Stimulated activated naive CD8-positive, alpha-beta T cell treated with anti-CD3 and anti-CD28 coated beads, Interleukin-15, Interleukin-2, amounts not matched to agents 100 ng/mL and 50 ng/mL, for 24 hours (primary cell): ENCODE measurements around the gene TNFSF4.
"Not testable (repeated sequence)": the region's sequence is repeated elsewhere in the genome, so short reads cannot be mapped to it uniquely, and the experiment has no call there.

Experiments
- H3K27ac Mint-ChIP-seq: one replicate; pipeline ENCODE4 v1.8.0; 2021; ENCODE audit warnings: mild to moderate bottlenecking, mixed read lengths
- H3K27me3 Mint-ChIP-seq: one replicate; pipeline ENCODE4 v1.8.0; 2021; ENCODE audit warnings: mixed read lengths
- H3K36me3 Mint-ChIP-seq: one replicate; pipeline ENCODE4 v1.8.0; 2021; ENCODE audit warnings: low read depth, mixed read lengths
- H3K4me1 Mint-ChIP-seq: one replicate; pipeline ENCODE4 v1.8.0; 2021; ENCODE audit warnings: low read depth, mixed read lengths
- H3K4me3 Mint-ChIP-seq: one replicate; pipeline ENCODE4 v1.8.0; 2021; ENCODE audit warnings: mild to moderate bottlenecking, mixed read lengths
- H3K9me3 Mint-ChIP-seq: one replicate; pipeline ENCODE4 v1.8.0; 2021; ENCODE audit warnings: mixed read lengths

The TNFSF4 gene, protein sequence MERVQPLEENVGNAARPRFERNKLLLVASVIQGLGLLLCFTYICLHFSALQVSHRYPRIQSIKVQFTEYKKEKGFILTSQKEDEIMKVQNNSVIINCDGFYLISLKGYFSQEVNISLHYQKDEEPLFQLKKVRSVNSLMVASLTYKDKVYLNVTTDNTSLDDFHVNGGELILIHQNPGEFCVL

DNA sequence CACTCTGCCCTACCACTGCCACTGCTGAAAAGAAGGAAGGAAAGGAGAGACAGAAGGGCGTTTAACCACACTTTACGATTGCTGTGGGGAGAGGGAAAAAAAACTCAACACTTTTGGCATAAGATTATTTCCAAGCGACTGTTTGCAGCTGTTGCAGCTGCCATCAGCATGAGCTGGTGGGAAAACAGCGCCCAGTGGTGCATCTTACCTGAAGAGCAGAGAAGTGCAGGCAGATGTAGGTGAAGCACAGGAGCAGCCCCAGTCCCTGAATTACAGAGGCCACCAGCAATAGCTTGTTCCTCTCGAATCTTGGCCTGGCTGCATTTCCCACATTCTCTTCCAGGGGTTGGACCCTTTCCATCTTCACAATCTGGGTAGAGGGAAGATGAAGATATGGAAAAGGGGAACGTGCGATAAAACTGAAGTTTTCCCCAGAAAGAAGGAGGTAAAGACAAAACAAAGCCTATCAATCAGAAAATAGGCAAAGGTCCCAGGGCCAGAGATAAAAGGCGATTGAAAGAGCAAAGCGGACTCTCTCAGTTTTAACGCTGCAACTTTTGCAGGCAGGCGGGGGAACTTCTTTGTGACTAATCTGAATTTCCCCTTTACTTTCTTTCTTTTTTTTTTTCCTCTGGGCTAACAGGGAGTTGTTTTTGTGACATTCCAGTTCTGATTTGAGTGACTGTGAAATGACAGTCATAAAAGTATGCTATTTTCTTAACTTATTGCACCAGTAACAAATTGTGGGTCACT is at the start of gene TNFSF4:
TSS of gene TNFSF4 (minus strand) at position 516 of the 753 bp plus-strand sequence. CDS start at position 361, 155 bp downstream.
- no peaks in the 10 kb centered on the region for H3K9me3 Mint-ChIP-seq
- peak within 1 kb of the TSS; percentile 78 for H3K4me3 Mint-ChIP-seq
- no peaks in the 10 kb centered on the region for H3K36me3 Mint-ChIP-seq
- peaks cover 69% of the 10 kb centered on the region for H3K4me1 Mint-ChIP-seq
- H3K27me3 Mint-ChIP-seq: peaks cover 6% of the 10 kb centered on the region
- peak within 1 kb of the TSS; percentile 80 for H3K27ac Mint-ChIP-seq

DNA sequence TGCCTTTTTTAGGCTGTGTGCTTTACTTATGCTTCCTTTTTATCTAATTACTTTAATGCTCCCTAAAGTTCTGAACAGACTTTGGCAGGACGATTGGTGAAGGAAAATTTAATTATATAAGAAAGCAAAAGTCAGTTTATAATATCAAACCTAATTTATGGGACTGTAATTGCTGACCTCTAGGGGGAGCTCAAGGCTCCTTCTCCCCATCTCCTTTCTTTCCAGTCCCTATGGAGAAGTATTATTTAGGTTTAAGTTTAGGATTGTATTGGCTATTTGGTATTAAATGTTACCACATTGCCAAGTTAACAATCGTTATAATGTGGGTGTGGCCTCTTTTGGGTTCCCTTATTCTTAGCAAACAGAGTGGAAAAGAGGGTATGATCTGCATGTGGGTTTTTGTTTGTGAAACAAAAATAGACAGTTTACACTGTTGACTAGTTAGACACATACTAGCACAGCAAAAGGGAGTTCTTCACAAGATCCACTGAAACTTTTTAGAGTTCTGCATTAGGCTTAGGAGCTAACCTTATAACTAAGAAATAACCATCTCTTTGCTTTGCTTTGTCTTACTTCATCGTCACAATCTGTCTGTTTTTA is 48.2 kb upstream of the TNFSF4 start:
- no peak overlapping the region for H3K27ac Mint-ChIP-seq
- peaks cover 3% of the 10 kb centered on the region for H3K4me1 Mint-ChIP-seq
- H3K9me3 Mint-ChIP-seq: peaks cover 13% of the 10 kb centered on the region
- H3K36me3 Mint-ChIP-seq: peaks cover 1% of the 10 kb centered on the region
- H3K4me3 Mint-ChIP-seq: no peak overlapping the region
- no peaks in the 10 kb centered on the region for H3K27me3 Mint-ChIP-seq

DNA sequence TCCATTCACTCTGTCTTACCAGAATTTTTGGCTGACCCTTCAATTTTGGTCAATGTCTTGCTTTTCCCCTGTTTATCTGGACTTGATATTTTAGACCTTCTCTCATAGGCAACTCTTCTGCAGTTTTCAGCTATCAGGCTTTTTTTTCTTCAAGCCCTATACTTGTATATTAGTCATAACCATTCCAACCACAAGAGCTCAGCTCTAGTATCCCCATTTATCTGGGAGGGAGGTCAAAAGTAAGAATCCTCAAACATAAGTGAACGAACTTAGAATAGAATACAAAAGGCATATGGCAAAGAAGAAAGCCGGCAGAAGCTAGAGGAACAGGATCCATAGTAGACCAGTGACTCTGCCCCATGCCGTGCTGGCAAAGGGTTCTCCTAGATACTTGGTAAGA is 45.9 kb upstream of the TNFSF4 start:
- Mint-ChIP-seq H3K4me3 (no peak overlapping the region), H3K36me3 (no peaks in the 10 kb centered on the region), H3K27ac (no peak overlapping the region), H3K4me1 (peaks cover 13% of the 10 kb centered on the region), H3K27me3 (no peaks in the 10 kb centered on the region), H3K9me3 (peaks cover 3% of the 10 kb centered on the region)

DNA sequence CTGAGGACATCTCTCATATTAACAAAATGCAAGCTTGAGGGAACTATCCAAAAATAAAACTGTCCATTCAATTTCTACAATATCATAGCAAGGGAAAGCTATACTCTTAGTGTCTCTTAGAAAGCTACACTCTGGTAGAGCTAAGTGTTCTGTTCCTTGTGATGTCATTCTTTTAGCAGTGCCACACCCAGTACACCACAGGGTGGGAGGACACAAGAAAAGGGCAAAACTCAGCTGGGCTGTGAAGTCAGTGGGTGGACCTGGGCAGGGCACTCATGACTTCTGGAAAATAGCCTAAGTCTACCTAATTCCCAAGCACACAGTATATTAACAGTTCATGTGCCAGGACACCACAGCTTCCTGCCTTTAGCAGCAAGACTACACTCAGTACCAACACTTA is 42.2 kb upstream of the TNFSF4 start:
- H3K9me3 Mint-ChIP-seq: no peaks in the 10 kb centered on the region
- no peak overlapping the region for H3K4me3 Mint-ChIP-seq
- peaks cover 3% of the 10 kb centered on the region for H3K36me3 Mint-ChIP-seq
- H3K27ac Mint-ChIP-seq: no peak overlapping the region
- H3K27me3 Mint-ChIP-seq: no peaks in the 10 kb centered on the region
- H3K4me1 Mint-ChIP-seq: peaks cover 10% of the 10 kb centered on the region

DNA sequence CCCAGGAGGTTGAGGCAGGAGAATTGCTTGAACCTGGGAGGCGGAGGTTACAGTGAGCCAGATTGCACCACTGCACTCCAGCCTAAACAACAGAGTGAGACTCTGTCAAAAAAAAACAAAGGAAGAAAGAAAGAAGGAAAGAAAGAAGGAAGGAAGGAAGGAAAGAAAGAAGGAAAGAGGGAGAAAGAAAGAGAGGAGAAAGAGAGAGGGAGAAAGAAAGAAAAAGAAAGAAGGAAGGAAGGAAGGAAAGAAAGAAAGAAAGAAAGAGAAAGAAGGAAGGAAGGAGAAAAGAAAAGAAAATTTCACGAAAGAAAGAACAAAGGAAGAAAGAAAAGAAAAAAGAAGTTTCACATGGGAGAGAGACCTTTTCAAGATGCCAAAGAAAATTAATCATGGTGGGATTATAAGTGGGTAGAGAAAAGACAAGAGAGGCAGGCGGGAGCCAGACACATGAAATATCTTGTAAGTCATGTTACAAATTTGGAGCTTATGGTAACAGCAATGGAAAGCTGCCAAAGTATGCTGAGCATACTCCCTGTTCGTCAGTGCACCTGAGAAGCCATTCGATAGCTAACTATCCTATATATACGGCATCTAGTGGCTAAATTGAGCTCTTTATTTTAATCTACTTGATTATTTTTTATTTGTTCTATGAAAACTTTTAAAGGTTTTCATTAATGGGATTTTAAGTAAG is 41.3 kb upstream of the TNFSF4 start:
- Mint-ChIP-seq H3K27me3 (no peaks in the 10 kb centered on the region), H3K4me1 (peaks cover 10% of the 10 kb centered on the region), H3K36me3 (peaks cover 11% of the 10 kb centered on the region), H3K9me3 (peaks cover 5% of the 10 kb centered on the region), H3K27ac (no peak overlapping the region), H3K4me3 (no peak overlapping the region)

DNA sequence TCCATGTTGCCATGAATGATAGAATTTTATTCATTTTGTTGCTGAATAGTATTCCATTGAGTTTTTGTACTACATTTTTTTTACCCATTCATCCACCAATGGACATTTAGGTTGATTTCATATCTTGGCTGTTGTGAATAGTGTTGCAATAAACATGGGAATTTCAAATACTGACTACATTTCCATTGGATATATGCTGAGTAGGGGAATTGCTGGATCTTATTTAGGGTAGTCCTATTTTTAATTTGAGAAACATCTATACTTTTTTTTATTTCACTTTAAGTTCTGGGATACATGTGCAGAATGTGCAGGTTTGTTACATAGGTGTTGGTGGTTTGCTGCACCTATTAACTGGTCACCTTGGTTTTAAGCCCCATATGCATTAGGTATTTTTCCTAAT is 38.8 kb upstream of the TNFSF4 start:
- H3K9me3 Mint-ChIP-seq: peaks cover 21% of the 10 kb centered on the region
- peaks cover 20% of the 10 kb centered on the region for H3K36me3 Mint-ChIP-seq
- no peaks in the 10 kb centered on the region for H3K27me3 Mint-ChIP-seq
- H3K4me3 Mint-ChIP-seq: no peak overlapping the region
- no peak overlapping the region for H3K27ac Mint-ChIP-seq
- H3K4me1 Mint-ChIP-seq: peaks cover 10% of the 10 kb centered on the region

DNA sequence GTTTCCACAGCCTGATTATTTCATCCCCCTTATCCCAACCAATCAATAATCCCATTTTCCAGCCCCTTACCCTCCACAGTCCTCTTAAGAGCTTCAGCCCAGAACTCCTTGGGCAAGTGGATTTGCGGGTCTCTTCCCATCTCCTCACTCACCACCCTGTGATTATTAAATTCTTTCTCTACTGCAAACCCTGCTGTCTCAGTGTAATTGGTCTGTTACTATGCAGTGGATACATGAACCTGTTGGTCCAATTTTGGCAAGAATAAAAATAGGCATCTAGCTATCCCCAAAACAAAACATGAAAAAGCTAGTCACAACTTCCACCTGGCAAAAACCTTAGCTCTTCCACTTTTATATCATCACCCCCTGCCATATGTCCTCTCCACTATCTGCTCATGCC is 36.2 kb upstream of the TNFSF4 start:
- Mint-ChIP-seq H3K4me1 (no peaks in the 10 kb centered on the region), H3K36me3 (peaks cover 20% of the 10 kb centered on the region), H3K4me3 (no peak overlapping the region)

DNA sequence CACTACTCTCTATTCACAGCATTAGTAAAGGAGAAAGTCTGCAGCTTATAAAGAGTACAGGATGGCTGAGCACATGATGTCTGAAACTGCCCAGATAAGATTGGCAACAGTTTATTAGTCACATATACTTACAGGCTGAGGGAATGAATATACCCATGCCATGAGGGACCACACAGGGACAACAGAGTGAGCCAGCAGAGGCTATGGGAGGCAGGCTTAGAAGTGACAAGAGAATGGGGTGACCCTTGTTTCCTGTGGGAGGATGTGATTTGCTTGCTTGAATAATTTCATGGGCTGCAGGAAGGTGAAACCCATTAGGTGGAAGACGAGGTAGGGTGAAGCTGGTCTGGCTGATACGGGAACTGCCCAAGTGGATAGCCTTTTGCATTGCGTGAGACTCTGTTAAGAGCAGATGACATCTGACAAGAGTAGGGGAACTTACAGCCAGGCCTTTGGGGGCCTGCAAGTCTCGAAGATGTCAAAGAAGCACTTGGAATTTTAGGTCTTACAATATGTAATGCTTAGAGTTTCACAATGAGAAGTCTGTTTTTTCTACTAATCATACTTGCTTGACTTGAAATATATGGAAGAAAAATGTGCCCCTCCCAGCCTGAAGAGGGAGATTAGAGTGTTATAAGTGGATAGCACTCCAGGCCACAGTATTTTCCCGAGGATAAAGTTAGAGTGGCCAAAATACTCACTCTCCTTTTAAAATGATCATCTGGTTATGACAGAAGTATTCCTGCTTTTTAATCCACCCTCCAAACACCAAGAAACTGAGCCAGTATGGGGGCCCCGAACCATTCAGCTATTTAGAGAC is 34.6 kb upstream of the TNFSF4 start:
- no peaks in the 10 kb centered on the region for H3K27me3 Mint-ChIP-seq
- H3K36me3 Mint-ChIP-seq: peaks cover 20% of the 10 kb centered on the region

More for the DNA sequence above, 36.2 kb upstream of the TNFSF4 start:
- Mint-ChIP-seq H3K27ac (no peak overlapping the region), H3K27me3 (no peaks in the 10 kb centered on the region), H3K9me3 (peaks cover 22% of the 10 kb centered on the region)

DNA sequence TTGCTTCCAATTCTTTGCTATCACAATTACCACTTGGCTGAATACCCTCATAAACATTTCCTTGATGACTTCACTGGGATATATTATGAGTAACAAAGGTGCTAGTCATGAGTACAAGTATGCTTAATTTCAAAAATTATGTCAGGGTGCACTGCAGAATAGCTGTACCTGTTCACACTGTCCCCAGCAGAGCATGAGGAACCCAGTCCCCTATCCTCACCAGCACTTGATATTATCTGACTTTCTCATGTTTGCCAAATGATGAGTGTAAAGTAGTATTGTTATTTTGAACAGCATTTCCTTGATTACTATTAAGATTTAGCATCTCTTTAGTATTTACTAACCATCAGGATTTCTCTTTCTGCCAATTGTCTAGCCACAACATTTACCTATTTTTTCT is 33.5 kb upstream of the TNFSF4 start:
- H3K27me3 Mint-ChIP-seq: no peaks in the 10 kb centered on the region
- H3K4me1 Mint-ChIP-seq: no peaks in the 10 kb centered on the region
- H3K27ac Mint-ChIP-seq: no peak overlapping the region
- no peak overlapping the region for H3K4me3 Mint-ChIP-seq
- H3K9me3 Mint-ChIP-seq: peaks cover 22% of the 10 kb centered on the region
- H3K36me3 Mint-ChIP-seq: peaks cover 20% of the 10 kb centered on the region

More for the DNA sequence above, 34.6 kb upstream of the TNFSF4 start:
- no peaks in the 10 kb centered on the region for H3K4me1 Mint-ChIP-seq
- peaks cover 22% of the 10 kb centered on the region for H3K9me3 Mint-ChIP-seq
- no peak overlapping the region for H3K27ac Mint-ChIP-seq
- no peak overlapping the region for H3K4me3 Mint-ChIP-seq

DNA sequence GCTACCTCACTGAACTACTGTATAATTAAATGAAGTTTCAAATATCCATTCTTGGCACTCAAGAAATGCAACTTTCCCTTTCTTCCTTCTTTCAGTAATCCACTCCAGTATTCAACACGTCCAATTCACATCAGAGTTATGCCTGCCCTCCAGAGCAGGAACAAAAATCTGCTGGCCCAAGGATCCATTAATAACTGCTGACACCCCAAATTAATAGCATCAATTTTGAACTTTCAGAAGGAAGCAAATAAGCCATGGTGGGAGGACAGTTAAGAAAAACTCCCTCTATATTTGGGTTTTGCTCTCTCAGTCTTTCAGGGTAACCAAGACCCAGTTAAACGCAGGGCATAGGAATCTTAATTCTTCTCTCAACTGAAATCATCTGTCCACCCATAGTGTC is 31.9 kb upstream of the TNFSF4 start:
- no peak overlapping the region for H3K27ac Mint-ChIP-seq
- H3K27me3 Mint-ChIP-seq: no peaks in the 10 kb centered on the region
- no peak overlapping the region for H3K4me3 Mint-ChIP-seq
- no peaks in the 10 kb centered on the region for H3K4me1 Mint-ChIP-seq
- H3K9me3 Mint-ChIP-seq: peaks cover 22% of the 10 kb centered on the region
- H3K36me3 Mint-ChIP-seq: peaks cover 16% of the 10 kb centered on the region

DNA sequence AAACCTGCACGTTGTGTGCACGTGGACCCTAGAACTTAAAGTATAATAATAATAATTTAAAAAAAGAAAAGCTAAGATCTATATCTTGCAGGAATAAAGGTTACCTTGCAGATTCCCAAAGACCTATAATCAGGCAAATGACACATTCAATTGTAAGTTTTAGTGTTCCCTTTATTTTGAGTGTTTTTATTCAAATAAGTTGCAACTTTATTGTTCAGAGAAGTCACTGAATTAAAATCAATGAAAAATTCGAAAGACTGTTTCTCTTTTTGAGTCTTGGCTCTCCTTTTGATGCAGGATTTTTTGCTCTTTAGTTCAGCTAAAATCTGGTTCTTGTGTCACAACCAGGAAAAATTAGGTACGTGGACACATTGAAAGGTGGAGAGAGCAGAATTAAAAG is 27.8 kb upstream of the TNFSF4 start:
- no peaks in the 10 kb centered on the region for H3K4me1 Mint-ChIP-seq
- H3K4me3 Mint-ChIP-seq: no peak overlapping the region
- no peak overlapping the region for H3K27ac Mint-ChIP-seq
- peaks cover 7% of the 10 kb centered on the region for H3K9me3 Mint-ChIP-seq
- H3K27me3 Mint-ChIP-seq: no peaks in the 10 kb centered on the region
- peaks cover 4% of the 10 kb centered on the region for H3K36me3 Mint-ChIP-seq

DNA sequence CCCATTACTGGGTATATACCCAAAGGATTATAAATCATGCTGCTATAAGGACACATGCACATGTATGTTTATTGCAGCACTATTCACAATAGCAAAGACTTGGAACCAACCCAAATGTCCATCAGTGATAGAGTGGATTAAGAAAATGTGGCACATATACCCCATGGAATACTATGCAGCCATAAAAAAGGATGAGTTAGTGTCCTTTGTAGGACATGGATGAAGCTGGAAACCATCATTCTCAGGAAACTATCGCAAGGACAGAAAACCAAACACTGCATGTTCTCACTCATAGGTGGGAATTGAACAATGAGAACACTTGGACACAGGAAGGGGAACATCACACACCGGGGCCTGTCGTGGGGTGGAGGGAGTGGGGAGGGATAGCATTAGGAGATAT is 27.3 kb upstream of the TNFSF4 start:
- H3K27me3 Mint-ChIP-seq, H3K4me3 Mint-ChIP-seq, H3K27ac Mint-ChIP-seq, H3K9me3 Mint-ChIP-seq, H3K4me1 Mint-ChIP-seq, H3K36me3 Mint-ChIP-seq: not testable (repeated sequence)

DNA sequence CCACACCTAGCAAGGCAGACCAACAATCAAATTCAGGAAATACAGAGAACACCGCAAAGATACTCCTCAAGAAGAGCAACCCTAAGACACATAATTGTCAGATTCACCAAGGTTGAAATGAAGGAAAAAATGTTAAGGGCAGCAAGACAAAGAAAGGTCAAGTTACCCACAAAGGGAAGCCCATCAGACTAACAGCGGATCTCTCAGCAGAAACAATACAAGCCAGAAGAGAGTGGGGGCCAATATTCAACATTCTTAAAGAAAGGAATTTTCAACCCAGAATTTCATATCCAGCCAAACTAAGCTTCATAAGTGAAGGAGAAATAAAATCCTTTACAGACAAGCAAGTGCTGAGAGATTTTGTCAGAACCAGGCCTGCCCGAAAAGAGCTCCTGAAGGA is 21.9 kb upstream of the TNFSF4 start:
- H3K36me3 Mint-ChIP-seq, H3K27me3 Mint-ChIP-seq, H3K4me3 Mint-ChIP-seq, H3K27ac Mint-ChIP-seq: not testable (repeated sequence)
- H3K9me3 Mint-ChIP-seq: peaks cover 13% of the 10 kb centered on the region
- H3K4me1 Mint-ChIP-seq: peaks cover 17% of the 10 kb centered on the region

DNA sequence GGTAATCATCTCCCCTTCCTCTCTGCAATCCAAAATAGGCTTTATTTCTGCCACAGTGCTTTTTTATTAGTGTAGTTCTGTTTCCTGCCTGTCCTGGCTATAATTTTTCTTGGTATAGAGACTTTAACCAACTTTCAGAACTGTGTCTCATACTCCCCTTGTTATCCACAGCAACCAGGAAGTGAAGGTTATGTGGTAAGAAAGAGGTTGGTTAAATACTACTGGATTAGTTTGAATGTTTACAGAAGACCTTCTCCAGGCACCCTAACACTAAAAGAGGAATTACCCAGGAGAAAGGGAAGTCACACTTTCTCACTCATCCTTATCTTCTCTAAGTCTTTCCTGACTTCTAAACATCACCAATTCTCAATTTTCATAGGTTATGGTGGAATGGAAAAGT is 17.8 kb upstream of the TNFSF4 start:
- Mint-ChIP-seq H3K27me3 (no peaks in the 10 kb centered on the region), H3K27ac (peak overlapping the region; percentile 4), H3K36me3 (peaks cover 5% of the 10 kb centered on the region), H3K9me3 (peaks cover 7% of the 10 kb centered on the region), H3K4me3 (no peak overlapping the region), H3K4me1 (peaks cover 45% of the 10 kb centered on the region)
